PC-9 (cell line): ENCODE results near the gene FAM241B. TPM values are rescaled to one million over a fixed set of nuclear protein-coding genes. Genes with fewer than 3 reads are reported as not detected.

Source experiments
- BruUV-seq: library from RNA; stranded (reverse); fragments of 400-500 nt; replicated peaks from 2 replicates; lab custom pipeline; 2021; lab: Mats Ljungman, UMichigan
- CTCF ChIA-PET: fragments of 300-600 bp; sonication (Branson Sonifier 250); formaldehyde crosslinking; loops from one replicate; lab custom pipeline; 2022; ENCODE audit warnings: antibody characterized with exemption; lab: Charles Lee
- POLR2A ChIA-PET: fragments of 300-600 bp; sonication (Branson Sonifier 250); formaldehyde crosslinking; loops from one replicate; lab custom pipeline; 2022; ENCODE audit warnings: antibody characterized with exemption; ENCODE audit not compliant: unreplicated experiment; lab: Charles Lee
- DNase-seq, 2 experiments: peaks; one replicate each; pipeline versions ENCODE4 v3.0.0 to v3.0.0-alpha.2; 2015 to 2022; ENCODE audit warnings: mixed read lengths in 1 of 2
- H2AFZ ChIP-seq: fragments of 200-600 bp; sonication (generic); 2 replicates; pipeline ENCODE4 v1.8.1; 2017; ENCODE audit warnings: antibody characterized with exemption
- H3F3A ChIP-seq: fragments of 200-600 bp; sonication (generic); 2 replicates; pipeline ENCODE4 v1.8.1; 2017; ENCODE audit warnings: antibody characterized with exemption, mild to moderate bottlenecking, low read depth; ENCODE audit not compliant: insufficient read depth
- H3K27ac ChIP-seq: fragments of 200-600 bp; sonication (generic); 2 replicates; pipeline ENCODE4 v1.6.1; 2016; ENCODE audit warnings: mixed run types
- H3K27me3 ChIP-seq: fragments of 200-600 bp; sonication (generic); 2 replicates; pipeline ENCODE4 v1.6.1; 2016; ENCODE audit warnings: low read depth, mixed run types; ENCODE audit not compliant: insufficient read depth
- H3K36me3 ChIP-seq: fragments of 200-600 bp; sonication (generic); 2 replicates; pipeline ENCODE4 v1.6.1; 2016; ENCODE audit warnings: low read depth, mixed run types
- H3K4me1 ChIP-seq: fragments of 200-600 bp; sonication (generic); replicated peaks from 2 replicates; pipeline ENCODE4 v1.6.1; 2016; ENCODE audit warnings: mixed run types; ENCODE audit not compliant: insufficient read depth
- H3K4me2 ChIP-seq: fragments of 200-600 bp; sonication (generic); 2 replicates; pipeline ENCODE4 v1.6.1; 2017; ENCODE audit warnings: mixed run types
- H3K4me3 ChIP-seq: fragments of 200-600 bp; sonication (generic); 2 replicates; pipeline ENCODE4 v1.6.1; 2016; ENCODE audit warnings: mixed run types
- H3K79me2 ChIP-seq: fragments of 200-600 bp; sonication (generic); 2 replicates; pipeline ENCODE4 v1.6.1; 2017; ENCODE audit warnings: low read depth, mixed run types
- H3K9me2 ChIP-seq: fragments of 200-600 bp; sonication (generic); 2 replicates; pipeline ENCODE4 v1.8.1; 2017; ENCODE audit warnings: mild to moderate bottlenecking; ENCODE audit not compliant: insufficient read depth
- H3K9me3 ChIP-seq: fragments of 200-600 bp; sonication (generic); 2 replicates; pipeline ENCODE4 v1.8.1; 2016; ENCODE audit warnings: low read depth; ENCODE audit not compliant: insufficient read depth
- H4K20me1 ChIP-seq: fragments of 200-600 bp; sonication (generic); 2 replicates; pipeline ENCODE4 v1.8.1; 2017; ENCODE audit not compliant: insufficient read depth
- EZH2 ChIP-seq: fragments of 200-600 bp; sonication (generic); IDR thresholded peaks from 2 replicates; pipeline ENCODE4 v1.8.0; 2017; ENCODE audit warnings: antibody characterized with exemption, low read depth
- intact Hi-C: fragments of 100-400 bp; cut with micrococcal nuclease; formaldehyde crosslinking; loops from one replicate; pipeline ENCODE4 v1.10.0; 2022; ENCODE audit not compliant: unreplicated experiment
- total RNA-seq: library from RNA; stranded (reverse); gene quantifications from 2 replicates; pipeline ENCODE4 v1.2.3, GENCODE V29; 2021
- TF ChIP-seq, protein P1 (sequence below): fragments of 200-600 bp; sonication (generic); conservative IDR thresholded peaks from 2 replicates; pipeline ENCODE4 v1.6.1; 2017; ENCODE audit warnings: mixed run types, antibody characterized with exemption, mild to moderate bottlenecking, moderate library complexity

The FAM241B gene
- total RNA-seq, 1 experiment from 2014 or later: 10.7 TPM

DNA sequence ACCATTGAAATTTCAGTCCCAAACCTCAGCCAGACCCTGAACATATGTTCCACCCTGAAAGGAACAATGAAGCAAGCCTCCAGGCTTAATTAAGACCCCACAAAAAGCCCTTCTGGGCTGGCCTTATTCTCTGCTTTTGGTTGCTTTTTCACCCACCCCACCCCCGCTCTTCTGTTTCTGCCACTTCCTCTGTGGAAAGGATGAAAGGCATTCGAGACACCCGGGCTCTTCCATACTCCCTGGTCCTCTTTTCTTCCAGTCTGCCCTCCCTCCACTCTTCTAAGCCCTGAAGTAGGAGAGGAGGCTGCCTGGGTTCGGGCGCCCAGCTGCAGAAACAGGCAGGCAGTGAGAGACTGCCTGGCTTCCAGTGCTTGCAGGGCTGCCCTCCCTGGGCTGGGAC lies 9.4 kb upstream of the FAM241B start:
- Histone ChIP-seq H3K27ac (no peak overlapping the region), H3K4me3 (no peak overlapping the region), H4K20me1 (no peaks in the 10 kb centered on the region), H3K9me3 (peaks cover 15% of the 10 kb centered on the region), H3F3A (no peaks in the 10 kb centered on the region), H3K4me1 (no peaks in the 10 kb centered on the region), H2AFZ (no peak overlapping the region), H3K4me2 (no peak overlapping the region), H3K9me2 (no peaks in the 10 kb centered on the region), H3K36me3 (no peaks in the 10 kb centered on the region), H3K27me3 (peaks cover 73% of the 10 kb centered on the region), H3K79me2 (no peaks in the 10 kb centered on the region)
- ChIA-PET CTCF (no interaction called here), POLR2A (no interaction called here)
- no TSS peak for BruUV-seq
- TF ChIP-seq, protein P1, sequence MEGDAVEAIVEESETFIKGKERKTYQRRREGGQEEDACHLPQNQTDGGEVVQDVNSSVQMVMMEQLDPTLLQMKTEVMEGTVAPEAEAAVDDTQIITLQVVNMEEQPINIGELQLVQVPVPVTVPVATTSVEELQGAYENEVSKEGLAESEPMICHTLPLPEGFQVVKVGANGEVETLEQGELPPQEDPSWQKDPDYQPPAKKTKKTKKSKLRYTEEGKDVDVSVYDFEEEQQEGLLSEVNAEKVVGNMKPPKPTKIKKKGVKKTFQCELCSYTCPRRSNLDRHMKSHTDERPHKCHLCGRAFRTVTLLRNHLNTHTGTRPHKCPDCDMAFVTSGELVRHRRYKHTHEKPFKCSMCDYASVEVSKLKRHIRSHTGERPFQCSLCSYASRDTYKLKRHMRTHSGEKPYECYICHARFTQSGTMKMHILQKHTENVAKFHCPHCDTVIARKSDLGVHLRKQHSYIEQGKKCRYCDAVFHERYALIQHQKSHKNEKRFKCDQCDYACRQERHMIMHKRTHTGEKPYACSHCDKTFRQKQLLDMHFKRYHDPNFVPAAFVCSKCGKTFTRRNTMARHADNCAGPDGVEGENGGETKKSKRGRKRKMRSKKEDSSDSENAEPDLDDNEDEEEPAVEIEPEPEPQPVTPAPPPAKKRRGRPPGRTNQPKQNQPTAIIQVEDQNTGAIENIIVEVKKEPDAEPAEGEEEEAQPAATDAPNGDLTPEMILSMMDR: no peak
- no peak for TF ChIP-seq EZH2
- DNase-seq: no peak
- intact Hi-C loops: no loop called here

GRCh38 chr10:69624245-69624786 lies 5.7 kb upstream of the FAM241B start:
- intact Hi-C loops: no loop called here
- Histone ChIP-seq H3F3A (no peaks in the 10 kb centered on the region), H2AFZ (no peak overlapping the region), H3K27me3 (peaks cover 46% of the 10 kb centered on the region), H3K36me3 (no peaks in the 10 kb centered on the region), H3K4me1 (no peaks in the 10 kb centered on the region), H3K27ac (no peak overlapping the region), H3K4me3 (no peak overlapping the region), H3K9me2 (no peaks in the 10 kb centered on the region), H3K4me2 (no peak overlapping the region), H4K20me1 (no peaks in the 10 kb centered on the region), H3K9me3 (peaks cover 15% of the 10 kb centered on the region), H3K79me2 (no peaks in the 10 kb centered on the region)
- ChIA-PET POLR2A (no interaction called here), CTCF (no interaction called here)
- no peak for DNase-seq
- no peak for TF ChIP-seq EZH2
- BruUV-seq: no TSS peak

DNA sequence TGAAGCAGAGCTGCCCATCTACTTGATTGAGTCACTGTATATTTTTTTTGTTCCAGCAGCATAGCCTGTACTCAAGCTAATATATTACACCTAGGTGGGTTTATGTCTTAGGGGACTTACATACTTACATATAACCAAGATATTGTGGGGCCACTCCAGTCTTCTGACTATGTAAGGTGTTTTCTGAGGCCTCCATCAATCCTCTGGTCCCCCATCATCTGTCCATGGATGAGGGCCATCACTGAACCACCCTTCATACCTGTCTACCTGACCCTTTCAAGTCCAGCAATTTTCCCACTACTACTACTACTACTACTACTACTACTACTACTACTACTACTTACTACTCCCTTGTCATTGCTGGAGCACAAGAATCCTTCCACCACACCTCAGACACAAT lies 3.2 kb upstream of the FAM241B start:
- DNase-seq: no peak
- intact Hi-C loops: no loop called here
- Histone ChIP-seq H3K4me2 (no peak overlapping the region), H3K4me3 (no peak overlapping the region), H2AFZ (no peak overlapping the region), H4K20me1 (no peaks in the 10 kb centered on the region), H3K79me2 (no peaks in the 10 kb centered on the region), H3K27me3 (peaks cover 22% of the 10 kb centered on the region), H3F3A (no peaks in the 10 kb centered on the region), H3K9me2 (no peaks in the 10 kb centered on the region), H3K36me3 (no peaks in the 10 kb centered on the region), H3K9me3 (peaks cover 15% of the 10 kb centered on the region), H3K27ac (no peak overlapping the region), H3K4me1 (peaks cover 8% of the 10 kb centered on the region; the same call in 1 of the 2 replicates)
- TF ChIP-seq EZH2: no peak
- TF ChIP-seq, protein P1: no peak
- ChIA-PET CTCF (no interaction called here), POLR2A (no interaction called here)
- no TSS peak for BruUV-seq

- CTCF ChIA-PET: interaction anchor here (0.8 to 1.0 kb wide), 4 partner anchors 10 to 222 kb away, joined by 3 to 12 read pairs (median 3); no protein-coding TSS in a partner anchor
These were observed 1.2 kb upstream of the FAM241B start for GRCh38 chr10:69628891-69629290.

More at GRCh38 chr10:69628891-69629290, 1.2 kb upstream of the FAM241B start:
- Histone ChIP-seq H3F3A (no peaks in the 10 kb centered on the region), H3K9me2 (no peaks in the 10 kb centered on the region), H2AFZ (no peak overlapping the region), H3K4me2 (no peak overlapping the region), H3K4me3 (no peak overlapping the region), H3K36me3 (no peaks in the 10 kb centered on the region), H3K27me3 (peaks cover 5% of the 10 kb centered on the region), H4K20me1 (no peaks in the 10 kb centered on the region), H3K9me3 (peaks cover 9% of the 10 kb centered on the region), H3K79me2 (no peaks in the 10 kb centered on the region), H3K4me1 (peaks cover 8% of the 10 kb centered on the region; the same call in 1 of the 2 replicates), H3K27ac (no peak overlapping the region)
- DNase-seq: no peak
- TF ChIP-seq EZH2: no peak
- TF ChIP-seq, protein P1: no peak
- POLR2A ChIA-PET: no interaction called here
- no TSS peak for BruUV-seq
- intact Hi-C loops: no loop called here
